Tibial nerve (tissue), 4 donors: Measurements from ENCODE around the gene STAB2.

Source experiments
- CTCF ChIP-seq, 5 experiments: fragments of 200-600 bp in 3 of 5; fragments of 450-650 bp in 2 of 5; sonication (generic) in 3 of 5; IDR thresholded peaks; one replicate each; pipeline ENCODE4 v1.5.1; 2016 to 2019; ENCODE audit warnings: antibody characterized with exemption in 5 of 5, mild to moderate bottlenecking in 3 of 5, moderate library complexity in 2 of 5
- EP300 ChIP-seq, 2 donors: sonication (generic); formaldehyde crosslinking; IDR thresholded peaks; one replicate each; pipeline ENCODE4 v1.6.1; 2017; ENCODE audit warnings: antibody characterized with exemption in 2 of 2, mild to moderate bottlenecking in 1 of 2
- POLR2A ChIP-seq, 2 donors: fragments of 450-650 bp; IDR thresholded peaks; one replicate each; pipeline ENCODE4 v1.6.1; 2017; ENCODE audit warnings: antibody characterized with exemption in 2 of 2, mild to moderate bottlenecking in 2 of 2, moderate library complexity in 2 of 2

- TF ChIP-seq CTCF (IDR thresholded peaks at IDR 0.05) = no peak
- no peak for TF ChIP-seq POLR2A (IDR thresholded peaks at IDR 0.05)
- TF ChIP-seq EP300 (IDR thresholded peaks at IDR 0.05) = no peak
Observed at GRCh38 chr12:103639983-103640382, 52.9 kb downstream of the STAB2 start.
